GM19372 (cell line): ENCODE measurements around the gene HSPG2.

Experiments
- ATAC-seq: cut with Tn5 transposase; IDR thresholded peaks from one replicate; pipeline ENCODE4 v1.9.1; 2021; ENCODE audit warnings: mild to moderate bottlenecking, low read depth, moderate library complexity; ENCODE audit not compliant: unreplicated experiment

The HSPG2 gene

DNA sequence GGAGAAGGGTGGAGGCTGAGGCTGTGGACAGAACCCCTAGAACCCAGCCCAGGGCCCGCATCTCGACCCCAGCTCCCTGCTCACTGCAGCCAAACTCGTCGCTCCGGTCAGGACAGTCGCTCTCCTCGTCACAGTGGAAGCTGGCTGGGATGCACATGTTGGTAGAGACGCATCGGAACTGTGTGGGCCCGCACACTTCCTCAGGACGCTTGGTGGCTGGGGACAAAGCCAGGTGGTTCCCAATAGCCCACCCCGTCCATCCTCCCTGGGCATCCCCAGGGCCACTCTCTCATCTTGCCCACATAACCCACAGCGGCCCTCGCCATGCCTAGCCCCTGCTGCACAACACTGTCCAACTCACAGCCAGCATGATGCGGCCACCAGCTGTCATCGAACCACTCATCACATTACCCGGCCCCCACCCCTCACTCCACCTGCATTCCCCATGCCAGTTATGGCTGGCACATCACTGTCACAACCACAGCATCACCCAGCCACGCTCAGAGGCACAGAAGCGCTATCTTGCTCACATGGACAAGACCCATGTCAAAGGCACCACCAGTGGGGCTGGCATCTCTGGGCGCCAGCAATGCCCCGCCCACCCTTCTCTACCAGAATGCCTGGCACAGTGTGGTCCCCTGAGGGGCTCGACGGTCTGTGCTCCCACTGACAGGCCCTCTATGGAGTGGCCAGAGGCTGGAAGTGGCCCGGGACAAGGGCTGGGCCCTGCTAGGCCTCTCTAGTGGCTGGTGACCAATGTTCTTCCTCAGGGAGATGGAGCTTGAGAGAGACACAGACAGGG lies 51.7 kb downstream of the HSPG2 start:
- ATAC-seq: no peak

DNA sequence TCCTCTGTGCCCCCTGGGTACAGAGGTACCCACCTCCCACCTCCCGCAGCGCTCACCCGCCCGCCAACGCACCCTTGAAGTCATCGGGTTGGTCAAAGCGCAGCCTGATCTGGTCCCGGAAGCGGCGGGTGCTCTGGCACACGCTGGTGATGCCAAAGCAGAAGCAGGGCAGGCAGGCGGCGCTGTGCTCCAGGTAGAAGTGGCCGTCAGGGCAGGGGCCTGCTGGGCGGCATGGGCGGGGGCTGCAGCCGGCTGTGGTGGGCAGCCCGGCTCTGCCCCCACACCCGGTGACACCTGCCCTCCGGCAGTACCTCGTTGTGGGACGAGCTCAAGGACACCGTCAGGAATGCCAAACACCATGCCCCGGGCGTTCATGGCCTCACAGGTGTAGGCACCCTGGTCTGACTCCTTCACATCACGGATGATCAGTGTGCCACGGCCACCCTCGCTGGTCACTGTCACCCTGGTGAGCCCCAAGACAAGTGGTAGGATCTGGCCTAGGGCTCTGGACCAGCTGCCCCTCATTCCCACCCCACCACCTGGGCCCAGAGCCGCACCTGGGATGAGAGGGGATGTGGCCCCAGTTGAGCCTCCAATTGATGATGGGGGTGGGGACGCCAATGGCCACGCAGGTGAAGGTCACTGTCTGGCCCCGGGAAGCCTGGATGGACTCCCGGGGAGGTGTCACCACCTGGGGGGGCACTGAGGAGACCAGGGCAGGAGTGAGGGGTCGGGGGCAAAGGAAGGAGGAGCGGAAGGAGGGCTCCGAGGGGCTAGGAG lies 52.5 kb downstream of the HSPG2 start:
- ATAC-seq: no peak

DNA sequence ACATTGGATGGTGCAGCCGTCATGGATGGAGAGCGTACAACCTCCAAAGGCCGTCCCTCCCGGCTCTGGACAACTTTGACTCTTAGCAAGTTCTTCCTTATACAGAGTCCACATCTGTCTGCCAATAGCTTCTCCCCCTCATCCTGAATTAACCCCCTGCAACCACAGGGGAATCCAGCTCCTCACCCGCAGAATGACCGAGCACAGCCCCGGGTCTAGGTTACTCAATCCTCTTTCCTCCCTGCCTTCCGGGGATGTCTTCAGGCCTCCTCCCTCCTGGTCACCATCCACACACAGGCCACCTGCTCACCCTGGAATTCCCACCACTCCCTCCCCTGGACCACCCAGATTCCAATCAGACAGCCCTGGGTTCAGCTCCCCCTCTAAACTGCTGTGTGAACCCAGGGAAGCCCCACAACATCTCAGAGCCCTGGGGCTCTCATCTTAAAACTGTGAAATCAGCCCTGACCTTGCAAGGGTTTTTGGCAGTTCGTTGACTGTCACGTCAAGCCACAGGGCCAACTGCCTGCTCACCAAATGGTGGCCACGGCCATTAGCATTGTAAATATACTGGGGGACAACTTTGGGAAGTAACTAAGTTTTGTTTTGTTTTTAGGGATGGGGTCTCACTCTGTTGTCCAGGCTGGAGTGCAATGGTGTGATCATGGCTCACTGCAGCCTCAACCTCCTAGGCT lies 54.2 kb downstream of the HSPG2 start:
- no peak for ATAC-seq

DNA sequence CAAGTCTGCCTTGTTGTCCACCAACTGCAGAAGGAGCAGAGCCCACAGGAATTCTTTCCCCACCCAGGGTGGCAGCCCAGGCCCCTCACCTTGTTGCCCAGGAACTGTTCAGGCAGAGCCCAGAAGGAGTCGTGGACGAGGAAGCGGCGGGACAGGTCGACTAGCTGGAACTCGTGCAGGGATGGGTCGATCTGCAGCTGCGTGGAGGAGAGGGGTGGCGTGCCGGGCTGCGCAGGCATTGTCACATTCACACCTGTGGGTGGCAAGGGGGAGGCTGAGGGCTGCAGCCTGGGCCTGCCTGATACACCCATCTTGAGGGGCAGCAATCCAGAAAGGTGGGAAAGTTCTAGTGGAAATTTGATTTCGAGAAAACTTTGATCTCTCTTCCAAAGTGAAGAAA lies 55.9 kb downstream of the HSPG2 start:
- no peak for ATAC-seq

DNA sequence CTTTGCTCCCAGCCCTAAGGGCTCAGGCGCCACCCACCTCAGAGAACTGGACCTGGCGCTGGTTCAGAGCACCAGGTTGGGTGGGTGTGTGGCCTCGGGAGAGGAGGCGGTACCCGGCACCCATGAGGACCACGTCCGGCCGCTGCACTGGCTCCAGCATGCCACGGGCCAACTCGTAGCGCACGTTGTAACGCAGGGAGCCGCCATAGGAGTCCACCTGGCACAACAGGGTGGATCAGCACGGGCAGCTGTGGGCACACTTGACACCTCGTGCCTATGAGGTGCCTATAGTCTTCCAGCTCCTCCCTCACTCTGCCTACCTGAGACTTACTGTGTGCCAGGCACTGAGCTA lies 56.5 kb downstream of the HSPG2 start:
- ATAC-seq: no peak

DNA sequence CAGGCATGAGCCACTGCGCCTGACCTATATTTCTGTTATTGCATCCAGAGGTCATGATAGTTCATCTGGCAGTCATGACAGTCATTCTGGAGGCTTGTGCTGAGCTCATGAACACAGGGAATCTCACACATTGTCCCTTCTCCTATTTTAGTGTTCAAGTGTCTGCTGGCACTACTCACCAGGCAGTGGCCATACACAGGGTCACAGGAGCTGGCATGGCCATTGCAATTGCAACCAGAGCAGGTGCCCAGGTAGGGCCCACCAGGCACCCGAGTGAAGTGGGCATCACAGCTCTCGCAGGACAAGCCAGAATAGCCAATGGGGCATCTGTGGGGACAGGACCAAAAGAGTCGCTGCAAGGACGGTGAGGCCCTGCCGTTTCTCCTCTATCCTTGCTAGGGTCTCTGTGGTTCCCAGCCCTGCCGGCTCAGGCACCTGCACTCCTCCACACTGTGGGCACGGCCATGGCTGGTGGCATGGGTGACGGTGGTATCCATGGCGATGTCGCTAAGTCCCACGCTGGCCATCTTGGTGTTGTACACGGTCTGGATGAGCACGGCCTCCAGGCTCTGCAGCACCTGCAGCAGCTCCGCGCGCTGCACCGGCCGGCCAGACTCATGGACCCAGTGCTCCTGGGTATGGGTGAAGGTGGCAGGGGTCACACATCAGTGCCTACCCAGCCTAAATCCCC lies 57.0 kb downstream of the HSPG2 start:
- ATAC-seq: no peak

DNA sequence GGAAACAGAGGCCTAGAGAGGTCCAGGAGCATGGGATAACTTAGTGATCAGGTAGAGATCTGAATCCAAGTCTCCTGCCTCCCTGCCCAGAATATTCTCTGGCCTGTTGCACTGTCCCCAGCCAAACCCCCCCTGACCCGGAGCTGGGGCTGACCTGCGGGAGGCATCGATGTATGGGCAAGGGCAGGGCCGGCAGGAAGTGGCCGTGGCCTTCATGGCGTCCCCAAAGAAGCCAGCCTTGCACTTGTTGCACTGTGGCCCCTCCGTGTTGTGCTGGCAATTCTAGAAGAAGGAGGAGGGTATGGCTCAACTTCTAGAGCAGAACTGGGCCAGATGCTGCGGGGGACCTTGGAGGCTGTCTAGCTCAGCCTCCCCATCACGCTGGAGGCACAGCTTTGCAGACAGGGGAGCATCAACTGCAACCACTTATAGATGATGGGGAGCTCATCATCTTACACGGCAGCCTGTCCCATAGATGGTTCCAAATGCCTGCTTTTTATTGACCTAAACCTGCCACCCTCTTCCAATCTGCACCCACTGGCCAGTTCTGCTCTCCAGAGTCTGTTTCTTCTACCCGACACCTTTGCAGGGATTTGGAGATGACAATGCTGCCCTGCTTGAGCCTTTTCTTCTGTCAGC lies 58.2 kb downstream of the HSPG2 start:
- ATAC-seq: no peak

DNA sequence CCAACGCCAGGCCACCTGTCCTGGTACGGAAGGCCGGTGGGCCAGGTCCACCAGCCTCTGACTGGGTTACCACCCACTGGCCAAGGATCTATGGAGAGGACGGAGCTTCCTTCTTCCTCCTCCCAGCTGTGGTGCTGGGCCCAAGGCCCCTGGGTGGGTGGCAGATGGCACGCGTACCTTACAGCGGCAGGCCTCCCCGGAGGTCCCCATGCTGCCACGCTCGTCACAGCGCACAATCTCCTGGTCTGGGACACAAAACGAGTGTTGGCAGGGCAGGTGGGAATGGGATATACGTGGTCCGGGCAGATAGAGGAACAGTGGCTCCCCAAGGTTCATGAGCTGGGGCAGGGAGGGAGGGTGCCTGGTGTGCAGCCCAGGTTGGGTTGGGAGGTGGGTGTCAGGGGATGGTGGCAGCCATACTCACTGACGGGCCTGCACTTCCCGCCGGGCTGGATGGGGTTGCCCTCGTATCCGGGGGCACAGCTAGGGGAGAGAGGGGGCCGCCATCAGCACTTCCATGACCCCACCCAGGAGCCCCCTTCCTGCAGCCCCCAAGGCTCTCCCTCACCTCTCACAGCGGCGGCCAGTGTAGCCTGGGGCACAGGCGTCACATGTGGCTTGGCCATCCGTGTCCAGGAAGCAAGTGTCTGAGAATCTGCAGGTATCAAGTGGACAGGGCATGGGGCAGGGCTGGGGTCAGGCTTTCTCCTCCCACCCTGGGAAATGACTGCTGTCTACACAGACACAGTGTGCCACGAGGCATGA lies 58.9 kb downstream of the HSPG2 start:
- ATAC-seq: no peak

DNA sequence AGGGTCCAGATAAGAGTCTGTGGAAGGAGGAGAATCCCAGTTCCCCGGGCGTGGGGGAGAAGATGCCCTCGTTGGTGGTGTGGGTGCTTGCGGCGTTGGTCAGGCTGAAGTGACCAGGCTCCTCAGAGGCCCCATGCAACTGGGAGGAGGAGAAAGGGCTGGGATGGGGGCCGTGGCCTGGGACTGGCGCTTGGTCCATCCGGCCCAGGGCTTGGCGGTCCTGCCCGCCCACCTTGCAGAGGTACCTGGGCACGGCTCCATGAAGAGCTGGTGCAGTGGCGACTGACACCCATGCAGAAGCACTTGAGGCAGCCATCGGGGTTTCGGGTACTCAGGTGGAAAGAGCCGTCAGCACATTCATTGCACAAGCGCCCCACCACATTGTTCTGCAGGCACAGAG lies 60.8 kb downstream of the HSPG2 start:
- ATAC-seq: no peak

DNA sequence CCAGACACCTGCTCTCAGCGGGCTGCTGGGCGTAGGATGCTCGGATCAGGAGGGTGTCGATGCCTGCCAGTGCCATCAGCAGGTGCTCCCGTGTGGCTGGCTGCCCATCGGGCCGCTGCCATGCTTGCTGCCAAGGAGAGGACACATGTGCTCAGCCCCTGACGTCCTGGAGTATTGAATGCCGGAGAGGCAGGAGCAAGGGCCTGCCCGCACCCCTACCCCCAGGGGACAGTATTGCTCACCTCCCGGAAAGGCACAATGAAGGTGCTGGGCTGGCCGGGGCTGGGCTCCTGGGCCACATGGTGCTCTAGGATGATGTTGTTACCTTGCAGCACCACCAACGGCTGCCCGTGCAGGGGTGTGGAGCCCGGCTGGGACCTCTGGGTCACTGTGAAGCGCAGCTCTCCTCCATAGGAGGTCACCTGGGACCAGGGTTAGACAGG lies 61.5 kb downstream of the HSPG2 start:
- no peak for ATAC-seq

DNA sequence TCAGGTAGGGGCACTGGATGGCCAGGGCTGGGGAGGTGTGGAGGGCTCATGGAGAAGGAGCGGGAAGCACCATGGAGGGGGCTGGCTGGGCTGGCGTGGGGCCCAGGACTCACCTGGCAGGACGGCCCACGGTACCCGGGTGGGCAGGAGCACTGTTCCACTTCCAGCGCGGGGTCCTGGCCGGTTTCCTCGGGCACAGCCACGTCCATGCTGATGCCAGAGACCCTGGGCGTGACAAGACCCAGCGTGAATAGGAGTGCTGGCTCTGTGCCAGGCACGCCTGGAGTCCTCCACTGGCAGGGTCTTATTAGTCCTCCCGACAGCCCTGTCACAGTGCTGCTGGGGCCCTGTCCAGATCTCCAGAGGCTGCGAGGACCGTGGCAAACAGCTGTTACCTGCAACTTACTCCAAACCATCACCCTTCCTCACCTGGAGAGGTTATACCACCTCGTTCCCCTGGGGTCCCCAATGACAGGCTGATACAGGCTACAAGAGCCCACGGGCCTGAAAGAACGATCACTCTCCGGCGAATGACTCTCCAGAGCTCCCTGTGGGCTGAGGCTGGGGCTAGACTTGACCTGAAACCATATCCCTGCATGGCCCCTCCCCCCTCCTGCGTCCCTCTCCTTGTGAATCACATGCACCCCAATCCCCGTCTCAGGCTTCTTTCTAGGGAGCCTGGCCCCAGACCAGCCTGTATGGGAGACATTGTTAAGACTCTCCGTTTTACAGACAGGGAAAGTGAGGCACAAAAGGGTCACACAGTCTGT lies 62.1 kb downstream of the HSPG2 start:
- no peak for ATAC-seq

DNA sequence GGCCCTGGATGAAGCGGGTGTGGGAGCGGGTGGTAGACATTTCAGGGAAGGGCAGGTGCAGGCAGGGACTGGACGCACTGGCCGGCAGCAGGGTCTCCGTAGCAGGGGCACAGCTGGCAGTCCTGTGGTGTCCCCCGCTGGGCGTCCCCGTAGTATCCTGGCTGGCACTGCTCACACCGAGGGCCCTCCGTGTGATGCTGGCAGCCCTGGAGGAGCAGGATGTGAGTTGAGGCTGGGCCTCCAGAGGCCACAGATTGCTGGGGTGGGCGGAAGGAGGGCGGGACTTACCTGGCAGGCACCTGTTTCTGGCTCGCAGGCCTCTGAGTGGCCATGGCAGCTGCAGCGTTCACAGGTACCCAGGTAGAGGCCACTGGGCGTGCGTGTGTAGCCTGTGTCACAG lies 62.8 kb downstream of the HSPG2 start:
- no peak for ATAC-seq

DNA sequence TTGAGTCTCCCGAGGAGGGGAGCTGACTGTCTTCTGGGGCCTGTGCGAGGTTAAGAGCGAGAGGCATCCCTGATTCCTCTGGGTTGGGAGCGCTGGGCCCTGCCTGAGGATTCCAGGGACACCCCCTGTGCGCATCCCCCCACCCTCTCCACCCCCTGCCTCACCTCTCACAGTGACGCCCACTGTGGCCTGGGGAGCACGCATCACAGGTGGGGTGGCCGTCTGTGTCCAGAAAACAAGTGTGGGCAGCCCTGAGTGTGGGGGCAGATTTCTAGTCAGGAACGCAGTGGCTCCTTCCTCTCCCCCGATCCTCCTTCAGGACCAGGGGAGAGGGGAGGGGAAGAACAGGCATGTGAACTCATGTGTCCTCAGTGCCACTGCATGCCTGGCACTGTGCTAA lies 63.3 kb downstream of the HSPG2 start:
- no peak for ATAC-seq

DNA sequence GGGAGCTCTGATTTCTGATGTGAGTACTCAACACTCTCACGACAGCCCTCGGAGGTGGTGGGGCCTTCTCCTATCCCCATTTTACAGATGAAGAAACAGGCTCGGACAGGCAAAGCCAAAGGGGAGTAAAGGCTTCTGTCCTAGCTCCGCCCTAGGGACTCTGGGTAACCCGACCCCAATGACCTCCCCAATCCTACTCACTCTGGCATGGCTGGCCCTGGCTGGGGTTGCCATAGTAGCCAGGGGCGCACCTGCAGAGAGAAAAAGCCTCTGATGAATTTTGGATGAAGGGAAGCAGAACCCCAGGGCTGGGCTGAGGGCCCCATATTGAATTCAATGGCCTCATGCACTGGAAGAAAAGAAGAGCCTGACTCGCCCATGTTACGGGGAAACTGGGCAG lies 63.9 kb downstream of the HSPG2 start:
- ATAC-seq: no peak

DNA sequence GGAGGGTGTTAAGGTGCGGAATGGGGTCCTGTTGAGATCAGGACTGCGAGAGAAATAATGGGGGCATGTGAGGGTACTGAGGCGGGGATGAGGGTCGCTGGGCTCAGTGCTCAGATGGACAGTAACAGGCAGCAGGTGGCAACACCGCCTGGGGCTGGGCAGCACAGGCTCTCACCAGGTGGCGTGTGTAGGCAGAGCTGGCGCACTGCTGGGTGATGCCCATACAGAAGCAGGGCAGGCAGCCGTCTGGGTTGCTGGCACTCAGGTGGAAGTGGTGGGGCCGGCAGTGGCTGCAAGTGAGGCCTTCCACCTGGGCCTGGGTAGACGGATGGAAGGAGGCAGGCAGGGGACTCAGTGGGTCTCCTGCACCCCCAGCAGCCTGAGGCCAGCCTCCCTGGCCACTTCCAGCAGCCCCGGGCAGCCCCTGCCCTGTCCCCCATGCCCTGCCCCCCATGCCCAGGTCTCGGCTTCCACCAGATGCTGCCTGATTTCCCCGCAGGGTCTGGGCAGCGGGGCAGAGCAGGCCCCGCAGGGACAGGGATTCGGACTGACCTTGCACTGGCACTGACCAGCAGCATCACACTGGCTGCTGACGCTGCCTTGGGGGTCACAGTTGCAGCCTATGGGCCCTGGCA lies 64.5 kb downstream of the HSPG2 start:
- no peak for ATAC-seq

DNA sequence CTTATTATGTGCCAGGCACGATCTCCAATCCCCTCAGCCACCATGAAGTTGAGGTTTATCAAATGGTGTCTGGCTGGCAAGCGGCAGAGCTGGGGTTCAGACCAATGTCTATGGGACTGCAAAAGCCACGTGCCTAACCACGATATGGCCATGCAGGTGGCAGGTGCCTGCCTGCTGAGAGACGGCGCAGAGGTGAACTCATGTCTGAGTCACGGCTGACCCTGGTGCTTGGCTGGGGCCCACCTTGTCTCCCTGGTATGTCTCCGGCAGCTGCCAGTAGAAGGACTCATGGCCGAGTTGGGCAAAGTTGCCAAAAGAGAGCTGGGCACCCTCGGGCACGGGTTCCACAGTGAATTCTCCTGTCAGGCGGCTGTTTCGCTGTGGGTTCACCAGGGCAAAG lies 65.2 kb downstream of the HSPG2 start:
- ATAC-seq: no peak

DNA sequence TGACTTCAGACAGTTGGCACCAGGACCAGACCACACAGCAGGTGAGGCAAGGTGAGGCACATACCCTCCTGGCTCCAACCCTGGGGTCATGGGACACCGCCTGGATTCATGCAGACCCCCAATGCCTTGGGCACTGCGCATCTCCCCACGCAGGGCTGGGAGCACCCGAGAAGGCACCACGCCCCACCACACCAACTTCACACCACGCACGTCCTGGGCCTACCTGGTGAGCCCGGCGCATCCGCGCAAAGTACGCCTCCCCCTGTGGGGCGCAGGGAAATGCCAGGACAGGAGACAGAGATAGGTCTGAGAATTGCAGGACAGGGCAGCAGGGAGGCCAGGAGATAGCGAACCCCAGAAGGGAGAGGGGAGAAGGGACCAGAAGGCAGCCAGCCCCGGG lies 66.5 kb downstream of the HSPG2 start:
- ATAC-seq: no peak

DNA sequence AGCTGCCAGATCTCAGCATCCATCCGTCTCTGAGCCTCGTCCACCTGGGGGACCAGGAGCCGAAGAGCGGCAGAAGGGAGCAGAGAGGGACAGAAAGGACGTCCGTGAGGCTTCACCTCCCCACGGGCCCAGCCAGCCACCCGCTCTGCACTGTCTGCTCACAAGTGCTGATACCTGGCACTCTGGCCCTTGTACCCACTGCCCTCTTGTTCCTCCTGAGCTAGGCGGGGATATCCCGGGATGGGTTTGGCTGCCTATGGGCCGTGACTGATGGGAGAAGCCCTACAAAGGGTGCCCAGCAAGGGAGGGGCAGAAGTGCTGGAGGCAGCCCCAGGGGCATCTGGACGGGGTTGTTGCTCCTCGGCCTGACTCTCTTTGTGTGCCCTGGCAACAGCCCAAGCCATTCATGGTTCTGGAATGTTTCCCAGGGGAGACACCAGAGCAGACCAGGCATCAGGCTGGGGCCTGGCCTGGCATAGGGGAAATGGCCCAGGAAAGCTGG lies 67.4 kb downstream of the HSPG2 start:
- no peak for ATAC-seq
